Daoy (cell line): Measurements from ENCODE around the gene FCRL4. TPM values are rescaled to one million over a fixed set of nuclear protein-coding genes. Genes with fewer than 3 reads are reported as not detected.
"Not testable (repeated sequence)": the region's sequence is repeated elsewhere in the genome, so short reads cannot be mapped to it uniquely, and the experiment has no call there.

Experiments
- DNase-seq: peaks from one replicate; pipeline ENCODE4 v3.0.0-alpha.2; 2015; ENCODE audit warnings: low read depth
- total RNA-seq: library from RNA; depleted of rRNA; stranded (reverse); fragments of >200 nt; shearing (Covaris generic); gene quantifications from 2 replicates; pipeline ENCODE4 v1.2.3, GENCODE V29; 2014; rRNA removed

The FCRL4 gene
- total RNA-seq, 1 experiment from 2014 or later: not detected

DNA sequence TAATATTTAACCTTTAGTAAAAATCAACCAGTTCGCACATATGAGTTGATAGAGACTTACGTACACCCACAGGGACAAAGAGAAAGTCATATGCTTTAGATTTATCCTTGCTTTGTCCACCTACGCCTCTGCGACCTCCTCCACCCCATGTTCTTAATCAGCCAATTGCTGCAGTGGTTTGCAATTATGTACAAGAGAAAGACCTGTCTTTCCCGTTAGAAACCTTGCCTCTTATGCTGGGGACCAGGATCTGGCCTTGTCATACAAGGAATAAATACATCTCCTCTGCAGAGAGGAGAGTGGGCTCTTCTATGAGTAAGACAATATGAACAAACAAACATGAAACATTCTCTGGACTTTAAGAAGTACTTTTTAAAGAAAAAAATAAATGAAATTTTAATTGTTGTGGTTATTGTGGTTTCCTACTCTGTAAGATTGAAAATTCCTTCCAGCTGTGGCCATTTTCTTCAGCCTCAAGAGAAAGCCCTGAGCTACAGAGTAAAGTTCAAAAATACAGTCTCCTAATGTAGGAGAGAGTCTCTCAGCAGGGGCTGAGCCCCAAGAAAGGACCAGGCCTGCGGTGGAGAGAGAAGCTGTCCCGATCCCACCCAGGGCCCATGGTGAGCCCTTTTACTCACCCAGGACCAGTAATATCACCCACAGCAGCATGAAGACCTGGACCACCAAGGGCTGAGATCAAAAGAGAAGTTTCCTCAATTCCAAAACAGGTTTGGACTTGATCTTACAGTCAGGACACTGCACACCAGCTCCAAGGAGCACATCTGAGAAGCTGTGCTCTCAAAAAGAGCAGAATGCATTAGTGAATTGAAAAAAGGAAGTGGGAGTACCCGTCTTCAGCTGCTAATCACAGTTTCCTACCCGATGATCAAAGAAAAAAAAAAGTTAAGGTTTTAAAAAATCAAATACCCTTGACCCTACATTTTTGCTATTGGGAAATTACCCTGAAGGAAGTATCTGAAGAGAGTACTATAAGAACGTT, 45.9 kb downstream of the FCRL4 start, which contains the start of gene FCRL5:
Gene FCRL5 (minus strand): TSS at position 822 of the 1,000 bp plus-strand sequence. CDS start 153 bp downstream, at position 669.
- no peak for DNase-seq

DNA sequence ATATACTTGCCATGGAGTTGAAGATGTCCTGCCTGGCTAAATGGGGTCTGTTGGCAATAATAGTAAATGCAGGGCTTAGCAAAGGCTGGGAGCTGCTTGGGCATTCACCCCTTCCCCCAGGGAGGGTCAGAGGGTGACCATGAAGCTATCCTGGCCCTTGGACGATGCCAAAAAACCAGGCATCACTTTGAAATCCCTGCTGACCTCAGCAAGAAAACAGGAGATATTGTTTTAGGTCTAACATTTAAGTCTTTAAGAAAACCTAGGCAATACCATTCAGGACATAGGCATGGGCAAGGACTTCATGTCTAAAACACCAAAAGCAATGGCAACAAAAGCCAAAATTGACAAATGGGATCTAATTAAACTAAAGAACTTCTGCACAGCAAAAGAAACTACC, 49.8 kb downstream of the FCRL4 start:
- not testable (repeated sequence) for DNase-seq

DNA sequence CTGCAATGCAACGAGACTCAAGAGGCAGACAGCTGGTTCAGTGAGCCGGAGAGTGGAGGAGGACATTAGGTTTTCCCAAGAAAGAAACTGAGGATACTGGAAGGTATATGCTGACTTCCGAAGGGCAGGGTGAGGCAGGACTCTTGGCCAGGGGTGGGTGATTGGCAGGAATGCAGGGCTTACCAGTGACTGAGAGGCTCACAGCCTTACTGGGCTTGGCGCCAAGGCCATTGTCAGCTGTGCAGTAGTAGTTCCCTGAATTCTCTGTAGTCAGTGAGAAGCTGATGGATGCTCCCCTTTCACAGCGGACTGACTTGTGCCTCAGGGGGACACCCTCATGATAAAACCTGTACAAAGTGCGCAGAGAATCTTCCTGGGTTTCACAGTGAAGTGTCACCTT, 55.2 kb downstream of the FCRL4 start:
- DNase-seq: peak; percentile 51

DNA sequence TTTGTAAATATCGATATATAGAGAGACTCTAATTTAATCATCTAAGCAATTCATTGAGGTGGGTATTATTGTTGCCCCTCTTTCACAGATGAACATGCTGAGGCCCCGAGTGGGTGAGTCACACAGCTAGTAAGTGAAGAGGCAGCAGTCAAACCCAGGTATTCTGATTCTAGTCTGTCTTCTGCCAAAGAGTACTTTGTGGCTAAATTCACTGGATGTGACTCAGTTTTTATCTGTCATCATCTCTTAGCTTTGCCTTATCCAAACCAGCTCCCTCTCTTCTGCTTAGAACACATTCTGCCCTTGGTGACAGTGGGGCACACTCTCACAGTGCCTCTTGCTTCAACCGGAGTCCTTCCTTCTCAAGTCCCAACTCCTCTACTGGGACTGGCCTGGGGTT, 57.0 kb downstream of the FCRL4 start:
- peak; percentile 30 for DNase-seq

DNA sequence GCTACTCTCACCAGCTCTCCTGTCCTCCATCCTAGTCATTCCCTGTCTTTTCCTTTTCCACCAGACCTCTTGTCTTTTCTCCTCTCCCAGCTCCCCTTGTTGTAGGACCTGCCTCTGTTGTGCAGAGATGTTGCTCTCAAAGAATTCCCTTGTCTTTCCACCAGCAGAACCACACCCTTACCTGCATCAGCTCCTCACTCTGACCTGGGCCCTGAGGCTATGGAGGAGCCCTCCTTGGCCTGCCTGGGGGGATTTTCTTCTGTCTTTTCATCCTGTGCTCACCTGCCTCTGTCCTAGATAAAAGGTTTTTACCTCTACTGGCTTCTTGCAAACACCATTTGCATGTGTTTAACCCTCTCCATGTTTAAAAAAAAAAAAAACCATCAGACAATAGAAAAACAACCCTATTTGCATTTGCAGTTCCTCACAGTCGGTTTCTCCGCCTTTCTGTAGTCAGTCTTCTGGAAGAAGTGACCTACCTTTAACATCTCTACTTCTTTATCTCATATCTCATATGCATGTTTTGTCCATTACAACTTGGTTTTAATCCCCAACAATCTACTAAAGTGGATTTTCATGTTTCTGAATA, 57.6 kb downstream of the FCRL4 start:
- DNase-seq: no peak

DNA sequence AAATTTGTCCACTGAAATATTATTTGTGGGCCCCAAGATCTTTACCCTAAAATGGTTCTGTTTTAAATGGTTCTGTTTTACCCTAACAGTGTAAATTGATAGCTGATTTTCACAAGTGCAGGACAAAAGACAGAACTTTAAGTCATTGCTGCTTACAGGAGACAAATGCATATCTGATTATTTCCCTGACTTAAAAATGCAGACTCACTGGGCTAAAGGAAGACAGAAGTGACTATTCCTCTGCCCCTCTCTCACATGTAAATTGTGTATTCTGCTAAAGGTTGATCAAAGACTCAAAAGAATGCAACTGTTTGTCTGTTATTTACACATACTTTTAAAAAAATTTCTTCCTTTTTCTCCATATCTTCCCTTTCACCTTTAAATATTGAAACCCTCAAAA, 58.3 kb downstream of the FCRL4 start:
- no peak for DNase-seq

DNA sequence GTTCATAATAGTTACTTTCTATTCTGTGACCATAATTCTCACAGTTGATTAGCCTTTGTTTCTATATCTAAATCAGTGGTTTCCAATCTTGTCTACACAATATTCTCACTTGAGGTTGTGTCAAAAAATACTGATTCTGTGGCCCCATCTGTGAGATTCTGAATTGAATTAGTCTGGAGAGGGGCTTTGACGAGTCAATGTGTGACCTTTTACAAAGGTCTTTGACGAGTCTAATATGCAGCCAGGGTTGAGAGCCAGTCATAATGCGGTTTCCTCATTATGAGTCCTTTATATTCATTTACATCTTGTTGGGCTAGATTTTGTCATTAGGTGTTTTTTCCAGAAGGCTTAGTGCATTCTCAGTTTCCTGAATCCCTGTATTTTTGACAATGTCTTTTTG, 65.3 kb downstream of the FCRL4 start:
- DNase-seq: no peak

DNA sequence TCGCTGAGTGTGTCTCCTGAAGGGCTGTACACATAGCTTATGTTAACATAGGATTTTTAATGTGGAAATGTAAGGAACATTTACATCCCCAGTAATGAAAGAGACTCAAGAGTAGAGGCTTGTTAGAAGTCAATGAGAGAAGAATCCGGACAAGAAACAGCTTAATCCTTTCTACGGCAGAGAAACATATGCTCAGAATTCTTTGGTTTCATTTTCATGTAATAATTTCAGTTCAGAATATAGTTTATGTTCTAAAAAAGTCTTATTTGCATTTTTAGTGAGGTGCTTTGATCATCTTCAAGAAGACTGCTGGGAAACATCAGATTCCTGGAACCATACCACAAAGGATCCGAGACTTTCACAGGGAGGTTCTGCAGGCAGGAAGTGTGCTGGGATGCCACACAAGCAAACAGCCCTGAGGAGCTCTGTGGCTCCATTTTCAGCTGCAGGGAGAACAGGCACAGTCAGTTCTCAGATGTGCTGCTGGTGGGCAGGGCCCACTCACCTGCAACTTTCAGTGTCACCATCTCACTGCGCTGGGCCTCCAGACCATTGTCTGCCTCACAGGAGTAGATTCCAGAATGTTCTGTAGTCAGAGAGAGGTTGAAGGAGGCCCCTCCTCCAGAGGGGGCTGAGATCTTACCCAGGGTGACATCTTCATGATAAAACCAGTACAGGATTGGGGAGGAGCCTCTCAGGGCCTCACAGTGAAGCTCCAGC, 74.0 kb downstream of the FCRL4 start:
- no peak for DNase-seq

Other genes with a start within 250 kb of the FCRL4 start
- gene FCRL5, start 45.6 kb downstream of the FCRL4 start, total RNA-seq: not detected in 2 replicates
- not detected in 2 replicates for gene FCRL3, start 102.7 kb upstream of the FCRL4 start, total RNA-seq
- not detected in 2 replicates for gene FCRL2, start 179.0 kb upstream of the FCRL4 start, total RNA-seq
- gene FCRL1, start 222.0 kb upstream of the FCRL4 start, total RNA-seq: not detected in 2 replicates
- not detected in 2 replicates for gene CD5L, start 243.7 kb upstream of the FCRL4 start, total RNA-seq